GM23338 (cell line): Measurements from ENCODE around the gene RAD23A.

Experiments
- CREB1 ChIP-seq: fragments of 250-450 bp; sonication (Bioruptor Pico); IDR thresholded peaks from 2 replicates; pipeline ENCODE4 v1.5.0; 2020; ENCODE audit warnings: low read depth, mild to moderate bottlenecking, moderate library complexity
- CTCF ChIP-seq, 2 experiments: fragments of 200-600 bp in 1 of 2; sonication (generic) in 1 of 2; conservative IDR thresholded peaks; 2 replicates each; pipeline versions ENCODE4 v1.5.1 to v1.6.1; 2016 to 2017; ENCODE audit warnings: antibody characterized with exemption in 2 of 2, low read depth in 2 of 2, mild to moderate bottlenecking in 2 of 2, moderate library complexity in 1 of 2
- ETS1 ChIP-seq: IDR thresholded peaks from 2 replicates; pipeline ENCODE4 v1.6.1; 2016; ENCODE audit warnings: antibody characterized with exemption
- EZH2 ChIP-seq: fragments of 200-600 bp; sonication (generic); IDR thresholded peaks from one replicate; pipeline ENCODE4 v1.8.0; 2017; ENCODE audit warnings: antibody characterized with exemption, mild to moderate bottlenecking, low read depth; ENCODE audit not compliant: unreplicated experiment
- EZH2phosphoT487 ChIP-seq: fragments of 200-600 bp; sonication (generic); IDR thresholded peaks from one replicate; pipeline ENCODE4 v1.8.1; 2018; ENCODE audit warnings: antibody characterized with exemption; ENCODE audit not compliant: unreplicated experiment
- POLR2AphosphoS5 ChIP-seq: IDR thresholded peaks from 2 replicates; pipeline ENCODE4 v1.6.1; 2016; ENCODE audit warnings: antibody characterized with exemption, low read depth
- REST ChIP-seq: IDR thresholded peaks from one replicate; pipeline ENCODE4 v1.6.1; 2018; ENCODE audit warnings: antibody characterized with exemption; ENCODE audit not compliant: unreplicated experiment
- ZNF462 ChIP-seq: fragments of 250-450 bp; sonication (Bioruptor Pico); IDR thresholded peaks from 2 replicates; pipeline ENCODE4 v1.5.0; 2020; ENCODE audit warnings: mild to moderate bottlenecking, moderate library complexity

GRCh38 chr19:12913011-12913561 lies 32.6 kb upstream of the RAD23A start:
- TF ChIP-seq ZNF462 (CRISPR knock-in tag): no peak
- TF ChIP-seq CTCF (conservative IDR thresholded peaks at IDR 0.05; ENCODE audit: low read depth in 2 of 2): no peak
- no peak for TF ChIP-seq ETS1
- no peak for TF ChIP-seq CREB1 (CRISPR knock-in tag)
- no peak for TF ChIP-seq EZH2phosphoT487
- peak; percentile 38 for TF ChIP-seq POLR2AphosphoS5
- no peak for TF ChIP-seq EZH2
- no peak for TF ChIP-seq REST
